CD4-positive, alpha-beta T cell (primary cell): ENCODE results near the gene NEK1. TPM values are rescaled to one million over a fixed set of nuclear protein-coding genes. Genes with fewer than 3 reads are reported as not detected.

ENCODE experiments used
- ATAC-seq: fragments of 200-7000 bp; cut with Tn5 transposase; one replicate; pipeline ENCODE4 v1.10.0; 2022; ENCODE audit warnings: mild to moderate bottlenecking; ENCODE audit not compliant: poor library complexity
- CTCF ChIA-PET: fragments of 350-600 bp; sonication (Branson Sonifier 250); formaldehyde crosslinking; loops from one replicate; lab custom pipeline; 2021; ENCODE audit warnings: antibody characterized with exemption, inconsistent platforms; lab: Charles Lee
- POLR2A ChIA-PET: fragments of 350-600 bp; sonication (Branson Sonifier 250); formaldehyde crosslinking; loops from one replicate; lab custom pipeline; 2021; ENCODE audit warnings: antibody characterized with exemption, inconsistent platforms; lab: Charles Lee
- DNase-seq, 14 experiments: peaks; one replicate each; pipeline ENCODE4 v3.0.0-alpha.2; 2013 to 2020; ENCODE audit warnings: mixed read lengths in 2 of 14
- H3K27ac ChIP-seq, 2 donors: one replicate each; pipeline versions ENCODE4 v1.5.1 to v1.7.0; 2013; ENCODE audit warnings: low read length in 2 of 2, low read depth in 1 of 2, mild to moderate bottlenecking in 1 of 2
- H3K27me3 ChIP-seq, 2 experiments: 1 replicate in 1 of 2; 2 replicates in 1 of 2; pipeline versions ENCODE4 v1.6.1 to v1.7.0; 2013; ENCODE audit warnings: low read length in 2 of 2, control low read depth in 1 of 2, mild to moderate bottlenecking in 1 of 2, moderate library complexity in 1 of 2; ENCODE audit not compliant: insufficient read depth in 2 of 2, control insufficient read depth in 1 of 2
- H3K36me3 ChIP-seq: one replicate; pipeline ENCODE4 v1.6.1; 2013; ENCODE audit warnings: low read length, control low read depth; ENCODE audit not compliant: insufficient read depth
- H3K4me1 ChIP-seq: one replicate; pipeline ENCODE4 v1.6.1; 2013; ENCODE audit warnings: low read length, control low read depth; ENCODE audit not compliant: insufficient read depth
- H3K4me3 ChIP-seq: one replicate; pipeline ENCODE4 v1.5.1; 2013; ENCODE audit warnings: mild to moderate bottlenecking, low read length, moderate library complexity
- H3K9me3 ChIP-seq, 2 experiments: 1 replicate in 1 of 2; 2 replicates in 1 of 2; pipeline versions ENCODE4 v1.6.1 to v1.7.0; 2013; ENCODE audit warnings: low read length in 2 of 2, mild to moderate bottlenecking in 2 of 2, control low read depth in 1 of 2, moderate library complexity in 1 of 2; ENCODE audit not compliant: control insufficient read depth in 1 of 2, insufficient read depth in 1 of 2
- H3K27ac Mint-ChIP-seq: one replicate; pipeline ENCODE4 v1.8.0; 2020; ENCODE audit warnings: mixed read lengths
- H3K27me3 Mint-ChIP-seq: one replicate; pipeline ENCODE4 v1.8.0; 2021; ENCODE audit warnings: mixed read lengths
- H3K36me3 Mint-ChIP-seq: one replicate; pipeline ENCODE4 v1.8.0; 2021; ENCODE audit warnings: low read depth, mixed read lengths
- H3K4me1 Mint-ChIP-seq: one replicate; pipeline ENCODE4 v1.8.0; 2021; ENCODE audit warnings: low read depth, mixed read lengths
- H3K4me3 Mint-ChIP-seq: one replicate; pipeline ENCODE4 v1.8.0; 2020; ENCODE audit warnings: mild to moderate bottlenecking, mixed read lengths
- H3K9me3 Mint-ChIP-seq: one replicate; pipeline ENCODE4 v1.8.0; 2020; ENCODE audit warnings: mixed read lengths
- CTCF ChIP-seq: fragments of 200-600 bp; IDR thresholded peaks from one replicate; pipeline ENCODE4 v1.8.0; 2022; ENCODE audit warnings: antibody characterized with exemption, mild to moderate bottlenecking
- intact Hi-C, 2 experiments: fragments of 100-400 bp; cut with DNase I in 1 of 2; cut with micrococcal nuclease in 1 of 2; formaldehyde crosslinking; loops; one replicate each; pipeline versions ENCODE4 v1.15.1 to v1.9.0; 2023 to 2025; cut with DNase I, micrococcal nuclease
- total RNA-seq, 174 experiments: library from RNA in 2 of 174; stranded (reverse) in 2 of 174; gene quantifications; one replicate each; pipeline ENCODE4 v1.2.3 and lab custom pipeline; 2021 to 2026

NEK1 gene
- total RNA-seq, 2 experiments from 2014 or later = 9.5 to 10.2 TPM

- CTCF ChIA-PET = no interaction called here
- Histone ChIP-seq H3K27me3 (no peaks in the 10 kb centered on the region), H3K36me3 (peaks cover 26% of the 10 kb centered on the region), H3K4me1 (no peaks in the 10 kb centered on the region), H3K9me3 (no peaks in the 10 kb centered on the region), H3K4me3 (no peak overlapping the region), H3K27ac (no peak overlapping the region)
- Mint-ChIP-seq H3K27ac (no peak overlapping the region), H3K27me3 (no peaks in the 10 kb centered on the region), H3K9me3 (no peaks in the 10 kb centered on the region), H3K4me1 (peaks cover 19% of the 10 kb centered on the region), H3K36me3 (peaks cover 57% of the 10 kb centered on the region), H3K4me3 (no peak overlapping the region)
- POLR2A ChIA-PET = no interaction called here
- DNase-seq = no peak
- TF ChIP-seq CTCF = no peak
- intact Hi-C loops = no loop called here
- no peak for ATAC-seq
These were observed 11.2 kb downstream of the NEK1 start for GRCh38 chr4:169601016-169601771.

- Mint-ChIP-seq H3K27ac (no peak overlapping the region), H3K4me3 (no peak overlapping the region), H3K9me3 (no peaks in the 10 kb centered on the region), H3K4me1 (no peaks in the 10 kb centered on the region), H3K27me3 (no peaks in the 10 kb centered on the region), H3K36me3 (peaks cover 51% of the 10 kb centered on the region)
- Histone ChIP-seq H3K36me3 (peaks cover 15% of the 10 kb centered on the region), H3K9me3 (no peaks in the 10 kb centered on the region), H3K4me1 (no peaks in the 10 kb centered on the region), H3K27me3 (no peaks in the 10 kb centered on the region), H3K27ac (no peak overlapping the region), H3K4me3 (no peak overlapping the region)
- ChIA-PET POLR2A (no interaction called here), CTCF (interaction anchor here (0.9 to 1.5 kb wide), 4 partner anchors 9 to 153 kb away, joined by 3 to 4 read pairs (median 3); no protein-coding TSS in a partner anchor)
- intact Hi-C loops = no loop called here
- no peak for TF ChIP-seq CTCF
- DNase-seq (no peak), ATAC-seq (no peak)
These were observed 17.7 kb downstream of the NEK1 start for GRCh38 chr4:169594560-169595195.

- Histone ChIP-seq H3K27ac (no peak overlapping the region), H3K9me3 (no peaks in the 10 kb centered on the region), H3K4me3 (no peak overlapping the region), H3K27me3 (no peaks in the 10 kb centered on the region), H3K36me3 (peaks cover 16% of the 10 kb centered on the region), H3K4me1 (no peaks in the 10 kb centered on the region)
- Mint-ChIP-seq H3K4me3 (no peak overlapping the region), H3K4me1 (no peaks in the 10 kb centered on the region), H3K27me3 (no peaks in the 10 kb centered on the region), H3K9me3 (no peaks in the 10 kb centered on the region), H3K36me3 (peaks cover 53% of the 10 kb centered on the region), H3K27ac (no peak overlapping the region)
- DNase-seq = no peak
- intact Hi-C loops = no loop called here
- no peak for TF ChIP-seq CTCF
- CTCF ChIA-PET = no interaction called here
- POLR2A ChIA-PET = interaction anchor here (0.7 kb wide), 1 partner anchor 13 kb away, joined by 3 read pairs; no protein-coding TSS in a partner anchor
- no peak for ATAC-seq
These were observed 19.3 kb downstream of the NEK1 start for GRCh38 chr4:169593050-169593560.
